GM18499 (cell line): ENCODE measurements around the gene IMP4.

Source experiments
- ATAC-seq: cut with Tn5 transposase; IDR thresholded peaks from one replicate; pipeline ENCODE4 v1.9.1; 2021; ENCODE audit warnings: moderate number of reproducible peaks; ENCODE audit not compliant: insufficient read depth, unreplicated experiment

IMP4 gene

GRCh38 chr2:130375291-130376266 is 32.9 kb downstream of the IMP4 start:
- no peak for ATAC-seq

GRCh38 chr2:130376433-130377293 is 34.0 kb downstream of the IMP4 start:
- ATAC-seq, result peak; percentile 49

- no peak for ATAC-seq
These were observed 34.8 kb downstream of the IMP4 start for GRCh38 chr2:130377491-130377890.

GRCh38 chr2:130378206-130378897 is 35.7 kb downstream of the IMP4 start:
- ATAC-seq, result no peak

- no peak for ATAC-seq
These were observed 36.2 kb downstream of the IMP4 start for GRCh38 chr2:130378898-130379214.

- no peak for ATAC-seq
These were observed 37.6 kb downstream of the IMP4 start for GRCh38 chr2:130380096-130380934.

- no peak for ATAC-seq
These were observed 38.4 kb downstream of the IMP4 start for GRCh38 chr2:130381145-130381544.

- ATAC-seq, result no peak
These were observed 38.9 kb downstream of the IMP4 start for GRCh38 chr2:130381619-130382018.

GRCh38 chr2:130382313-130382917 is 39.7 kb downstream of the IMP4 start:
- ATAC-seq, result no peak

GRCh38 chr2:130385709-130386108 is 43.0 kb downstream of the IMP4 start:
- peak; percentile 49 for ATAC-seq

- ATAC-seq, result no peak
These were observed 44.3 kb downstream of the IMP4 start for GRCh38 chr2:130387071-130387400.

GRCh38 chr2:130387804-130388203 is 45.1 kb downstream of the IMP4 start:
- ATAC-seq, result no peak

GRCh38 chr2:130388221-130388907 is 45.7 kb downstream of the IMP4 start:
- ATAC-seq, result no peak

- no peak for ATAC-seq
These were observed 46.7 kb downstream of the IMP4 start for GRCh38 chr2:130389358-130389757.

- no peak for ATAC-seq
These were observed 47.1 kb downstream of the IMP4 start for GRCh38 chr2:130389783-130390182.

- no peak for ATAC-seq
These were observed 47.9 kb downstream of the IMP4 start for GRCh38 chr2:130390460-130391057.

GRCh38 chr2:130391058-130391871 is 48.6 kb downstream of the IMP4 start:
- ATAC-seq, result peak; percentile 67
